GM18508 (cell line): ENCODE data around the gene FGD6.
"Not testable (repeated sequence)": the region's sequence is repeated elsewhere in the genome, so short reads cannot be mapped to it uniquely, and the experiment has no call there.

Experiments used
- ATAC-seq: cut with Tn5 transposase; IDR thresholded peaks from one replicate; pipeline ENCODE4 v1.9.1; 2021; ENCODE audit warnings: moderate number of reproducible peaks; ENCODE audit not compliant: insufficient read depth, unreplicated experiment

The FGD6 gene

DNA sequence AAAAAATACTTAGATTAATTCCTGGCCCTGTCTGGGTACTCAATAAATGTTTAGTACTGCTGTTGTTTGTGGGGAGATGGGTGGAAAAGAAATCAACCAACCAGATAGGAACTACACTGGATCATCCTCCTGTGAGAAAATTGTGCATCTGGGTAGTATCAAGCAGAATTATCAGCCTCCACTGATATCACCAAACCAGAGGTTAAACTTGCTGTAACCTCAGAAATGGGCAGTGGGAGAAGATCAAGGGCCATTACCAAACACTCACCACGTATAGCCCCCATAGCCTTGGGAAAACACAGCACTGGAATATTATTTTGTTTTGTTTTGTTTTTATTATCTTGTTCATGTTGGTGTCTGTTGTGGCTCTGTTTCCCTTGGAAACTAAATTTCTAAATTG lies 20.0 kb upstream of the FGD6 start:
- no peak for ATAC-seq

DNA sequence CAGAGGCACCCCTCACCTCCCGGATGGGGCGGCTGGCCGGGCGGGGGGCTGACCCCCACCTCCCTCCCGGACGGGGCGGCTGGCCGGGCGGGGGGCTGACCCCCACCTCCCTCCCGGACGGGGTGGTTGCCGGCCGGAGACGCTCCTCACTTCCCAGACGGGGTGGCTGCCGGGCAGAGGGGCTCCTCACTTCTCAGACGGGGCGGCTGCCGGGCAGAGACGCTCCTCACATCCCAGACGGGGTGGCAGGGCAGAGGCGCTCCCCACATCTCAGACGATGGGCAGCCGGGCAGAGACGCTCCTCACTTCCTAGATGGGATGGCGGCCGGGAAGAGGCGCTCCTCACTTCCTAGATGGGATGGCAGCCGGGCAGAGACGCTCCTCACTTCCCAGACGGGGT lies 18.4 kb upstream of the FGD6 start:
- ATAC-seq = not testable (repeated sequence)

- not testable (repeated sequence) for ATAC-seq
Measured at GRCh38 chr12:95234187-95234586, 16.9 kb upstream of the FGD6 start.

GRCh38 chr12:95231190-95231589 lies 13.9 kb upstream of the FGD6 start:
- ATAC-seq = no peak

DNA sequence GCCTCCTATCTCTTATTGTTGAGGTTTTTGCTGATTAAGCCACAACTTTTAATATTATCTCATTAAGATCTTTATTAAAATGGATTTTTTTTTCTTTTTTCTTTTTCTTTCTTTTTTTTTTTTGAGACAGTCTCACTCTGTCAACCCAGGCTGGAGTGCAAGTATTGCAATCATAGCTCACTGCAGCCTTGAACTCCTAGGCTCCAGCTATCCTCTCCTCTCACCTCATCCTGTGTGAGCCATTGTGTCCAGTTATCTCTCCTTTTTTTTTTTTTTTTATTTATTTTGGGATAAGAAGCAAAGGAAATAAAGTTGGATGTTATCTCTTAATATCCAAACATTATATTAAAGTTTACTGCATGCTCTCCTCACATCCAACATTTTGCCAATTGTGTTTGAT lies 13.0 kb upstream of the FGD6 start:
- no peak for ATAC-seq

GRCh38 chr12:95229636-95230035 lies 12.4 kb upstream of the FGD6 start:
- no peak for ATAC-seq

GRCh38 chr12:95228617-95229016 lies 11.3 kb upstream of the FGD6 start:
- ATAC-seq = no peak

DNA sequence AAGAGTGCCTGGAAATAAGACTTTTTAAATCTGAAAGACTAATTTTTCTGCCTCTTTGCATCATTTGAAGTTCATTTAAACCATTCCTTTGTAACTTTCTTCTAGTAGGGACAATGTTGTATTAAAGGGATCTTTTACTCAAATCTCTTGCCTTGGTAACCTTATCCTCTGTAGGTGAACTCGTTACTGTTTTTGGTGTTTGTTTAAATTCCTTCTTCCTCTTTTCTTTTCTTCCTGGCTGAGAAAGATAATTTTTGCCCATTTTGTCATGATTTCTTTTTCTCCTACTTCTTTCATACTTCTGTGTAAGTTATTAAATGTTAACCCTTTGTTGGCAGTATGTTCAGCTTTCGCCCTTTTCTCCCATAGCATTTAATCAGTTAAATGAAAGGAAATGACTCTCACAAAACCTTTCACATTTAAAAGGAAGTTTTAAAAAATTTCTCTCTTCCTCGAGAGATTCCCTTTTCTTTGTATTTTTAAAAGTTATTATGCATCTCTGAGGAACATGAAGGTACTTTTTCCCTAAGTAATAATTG lies 10.6 kb upstream of the FGD6 start:
- no peak for ATAC-seq

DNA sequence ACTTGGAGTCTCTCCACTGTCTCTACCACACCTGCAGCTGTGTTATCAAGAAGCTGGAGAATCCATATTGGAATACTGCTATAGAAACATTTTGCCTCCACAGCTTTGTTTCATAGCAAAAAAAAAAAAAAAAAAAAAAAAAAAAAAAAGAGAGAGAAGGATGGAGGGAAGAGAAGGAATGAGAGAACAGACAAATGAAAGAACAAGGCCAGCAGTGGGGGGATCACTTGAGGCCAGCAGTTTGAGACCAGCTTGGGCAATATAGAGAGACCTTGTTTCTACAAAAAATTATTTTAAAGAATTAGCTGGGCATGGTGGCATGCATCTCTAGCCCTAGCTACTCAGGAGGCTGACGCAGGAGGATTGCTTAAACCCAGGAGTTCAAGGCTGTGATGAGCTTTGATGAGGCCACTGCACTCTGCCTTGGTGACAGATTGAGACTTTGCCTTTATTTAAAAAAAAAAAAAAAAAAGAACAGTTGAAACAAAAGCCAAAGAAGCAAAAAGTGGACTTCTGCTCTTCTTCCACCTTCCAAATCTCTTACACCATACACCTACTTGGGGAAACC lies 8.5 kb upstream of the FGD6 start:
- no peak for ATAC-seq

GRCh38 chr12:95224202-95225170 lies 7.2 kb upstream of the FGD6 start:
- ATAC-seq = no peak

DNA sequence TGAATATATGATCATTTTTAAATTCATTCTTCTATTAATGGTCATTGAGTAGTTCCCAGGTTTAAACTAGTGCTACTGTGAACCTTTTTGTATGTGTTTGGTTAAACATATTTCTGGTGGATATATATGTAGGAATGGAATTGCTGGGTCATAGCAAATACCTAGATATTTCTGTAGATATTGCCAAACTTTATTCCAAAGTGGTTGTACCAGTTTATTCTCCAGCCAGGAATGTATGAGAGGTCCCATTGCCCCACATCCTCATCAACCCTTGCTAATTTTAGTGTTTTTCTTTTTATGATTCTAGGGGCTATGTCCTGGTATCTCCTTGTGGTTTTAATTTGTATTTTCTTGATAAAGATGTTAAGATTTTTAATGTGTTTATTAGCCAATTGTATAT lies 3.5 kb upstream of the FGD6 start:
- ATAC-seq = no peak

GRCh38 chr12:95220190-95220589 lies 2.9 kb upstream of the FGD6 start:
- ATAC-seq = no peak

DNA sequence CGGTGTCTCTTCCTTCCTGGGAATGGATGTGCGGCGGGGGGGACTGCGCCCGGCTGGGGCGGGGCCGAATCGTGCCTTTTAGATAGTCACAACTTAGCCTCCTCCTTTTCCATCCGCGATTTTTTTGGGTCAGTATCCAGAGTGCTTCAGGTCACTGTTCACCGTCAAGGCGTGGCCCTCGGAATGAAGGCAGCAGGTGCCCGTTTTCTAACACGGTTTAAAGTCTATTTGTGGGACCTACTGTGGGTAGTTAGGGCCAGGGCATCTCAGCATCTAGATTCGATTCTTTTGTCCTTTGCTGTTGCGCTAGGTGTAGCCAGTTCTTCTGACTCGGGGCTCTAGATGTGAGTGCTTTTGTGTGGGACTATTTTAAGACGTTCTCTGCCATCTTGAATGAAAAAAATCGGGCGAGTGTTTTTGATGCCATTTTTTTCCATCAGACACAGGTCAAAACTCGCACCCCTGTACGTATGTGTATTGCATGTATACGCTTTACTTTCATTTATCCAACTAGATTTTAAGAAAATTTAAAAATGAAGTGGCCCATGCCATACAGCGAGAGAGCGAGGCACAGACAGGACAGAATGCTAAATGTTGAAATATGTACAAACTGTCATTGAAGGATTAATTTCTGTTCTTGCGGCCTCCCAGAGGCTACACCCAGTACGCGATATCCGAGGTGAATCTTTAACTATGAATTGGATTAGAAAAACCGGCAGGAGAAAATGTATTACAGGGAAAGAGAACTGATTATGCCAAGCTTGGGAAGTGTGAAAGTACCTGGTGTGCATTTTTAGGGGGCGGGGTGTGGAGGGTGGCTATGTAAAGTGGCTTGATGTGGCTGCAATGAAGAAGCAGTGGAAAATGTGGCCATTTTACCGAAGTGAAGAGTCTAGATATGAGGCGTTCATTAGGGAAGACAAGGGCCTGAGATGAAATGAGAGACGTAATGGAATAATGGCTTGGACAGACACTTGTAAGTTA lies 1.2 kb upstream of the FGD6 start:
- ATAC-seq = no peak

GRCh38 chr12:95216711-95217376 lies 423 bp downstream of the FGD6 start:
- peak; percentile 6 for ATAC-seq

DNA sequence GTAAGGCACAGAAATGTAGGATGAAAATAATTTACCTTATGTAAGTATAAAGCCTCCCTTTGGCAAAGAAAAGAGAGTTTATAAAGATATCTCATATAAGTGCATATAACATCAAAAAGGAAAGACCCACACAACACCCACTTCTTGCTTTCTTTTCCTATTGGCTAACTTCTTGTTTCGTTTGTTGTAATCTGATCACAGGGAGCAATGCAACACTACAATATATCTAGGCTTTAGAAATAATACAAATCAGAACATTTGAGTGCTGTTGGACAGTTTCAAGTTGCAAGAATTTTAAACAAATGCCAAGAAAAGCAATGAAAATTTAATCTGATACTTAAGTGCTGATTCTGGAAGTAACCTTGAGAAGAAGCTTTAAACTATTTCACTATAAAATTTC lies 1.3 kb downstream of the FGD6 start:
- ATAC-seq = no peak

DNA sequence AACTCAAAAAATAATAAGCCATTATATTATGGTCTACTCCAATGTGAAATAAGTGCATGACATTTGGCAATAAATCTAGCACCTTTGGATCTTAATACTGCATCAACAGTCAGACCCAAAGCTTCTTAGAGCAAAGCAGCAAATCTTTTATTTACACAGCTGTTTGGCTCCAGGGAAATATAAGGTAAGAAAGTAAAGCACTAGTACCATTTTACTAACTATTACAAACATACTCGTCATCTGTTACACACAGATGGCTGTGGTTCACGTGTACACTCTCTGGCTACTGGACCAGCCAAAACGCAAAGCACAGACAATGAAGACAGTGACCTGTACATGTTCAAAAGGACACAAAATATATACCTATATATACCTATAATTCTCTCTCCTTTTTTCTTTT lies 2.8 kb downstream of the FGD6 start:
- ATAC-seq = no peak

- ATAC-seq = no peak
Measured at GRCh38 chr12:95213928-95214327, 3.3 kb downstream of the FGD6 start.

- ATAC-seq = no peak
Measured at GRCh38 chr12:95213119-95213518, 4.1 kb downstream of the FGD6 start.

- no peak for ATAC-seq
Measured at GRCh38 chr12:95212586-95212985, 4.7 kb downstream of the FGD6 start.

DNA sequence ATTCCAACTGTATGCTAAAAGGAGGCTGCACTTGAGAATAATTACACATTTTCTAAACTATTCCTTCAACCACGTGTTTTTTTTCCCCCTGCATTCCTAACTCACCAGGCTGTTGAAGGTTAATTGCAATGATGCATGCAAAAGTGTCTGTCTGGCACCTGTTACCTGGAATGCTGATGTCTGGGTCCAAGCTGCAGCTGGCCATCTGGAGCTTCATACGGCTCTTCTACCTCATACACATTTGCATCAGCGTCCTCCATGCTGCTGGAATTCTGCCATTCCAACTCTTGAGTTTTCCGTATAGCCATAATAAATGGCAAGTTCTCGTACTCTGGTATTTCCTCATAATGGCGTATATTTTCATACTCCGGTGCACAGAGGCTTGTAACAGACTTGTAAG lies 8.6 kb downstream of the FGD6 start:
- no peak for ATAC-seq
